ENCODE results near the gene CD2BP2. TPM values are rescaled to one million over a fixed set of nuclear protein-coding genes. Genes with fewer than 3 reads are reported as not detected.

The CD2BP2 gene
- total RNA-seq, 2 experiments from 2014 or later, result 75.6 to 75.9 TPM

- no peak for DNase-seq
- H3K9me3 Mint-ChIP-seq, result no peaks in the 10 kb centered on the region
- H3K27ac Mint-ChIP-seq, result peak overlapping the region; percentile 99
- POLR2A ChIA-PET, result interaction anchor here (0.6 to 2.0 kb wide), 16 partner anchors 8 to 312 kb away, joined by 3 to 16 read pairs (median 3); partner anchors contain the start of genes ALDOA, CD2BP2, CORO1A and DCTPP1
- no peaks in the 10 kb centered on the region for H3K27me3 Mint-ChIP-seq
- H3K4me3 Mint-ChIP-seq, result peak overlapping the region; percentile 93
- CTCF ChIA-PET, result interaction anchor here (0.7 to 1.5 kb wide), 2 partner anchors 8 to 53 kb away, joined by 4 read pairs; partner anchors contain the start of gene DCTPP1
- peaks cover 31% of the 10 kb centered on the region for H3K36me3 Mint-ChIP-seq (ENCODE audit: low read depth)
- peaks cover 47% of the 10 kb centered on the region for H3K4me1 Mint-ChIP-seq
Measured at GRCh38 chr16:30377050-30377811, 22.1 kb upstream of the CD2BP2 start.

GRCh38 chr16:30376461-30376902 is 21.4 kb upstream of the CD2BP2 start:
- Mint-ChIP-seq H3K27me3 (no peaks in the 10 kb centered on the region), H3K36me3 (ENCODE audit: low read depth) (peaks cover 28% of the 10 kb centered on the region), H3K4me1 (peaks cover 50% of the 10 kb centered on the region), H3K9me3 (no peaks in the 10 kb centered on the region), H3K4me3 (no peak overlapping the region), H3K27ac (peak overlapping the region; percentile 99)
- DNase-seq, result no peak
- CTCF ChIA-PET, result no interaction called here
- POLR2A ChIA-PET, result interaction anchor here (0.8 to 1.2 kb wide), 2 partner anchors 190 to 193 kb away, joined by 3 read pairs; partner anchors contain the start of gene CORO1A

- Mint-ChIP-seq H3K4me1 (peaks cover 50% of the 10 kb centered on the region), H3K27ac (no peak overlapping the region), H3K36me3 (ENCODE audit: low read depth) (peaks cover 22% of the 10 kb centered on the region), H3K4me3 (no peak overlapping the region), H3K9me3 (no peaks in the 10 kb centered on the region), H3K27me3 (no peaks in the 10 kb centered on the region)
- POLR2A ChIA-PET, result interaction anchor here (1.2 kb wide), 1 partner anchor 190 kb away, joined by 3 read pairs; no protein-coding TSS in a partner anchor
- CTCF ChIA-PET, result no interaction called here
- DNase-seq, result no peak
Measured at GRCh38 chr16:30375864-30376263, 20.8 kb upstream of the CD2BP2 start.

- no peak for DNase-seq
- Mint-ChIP-seq H3K27ac (peak within 1 kb of the TSS; percentile 5), H3K4me1 (peaks cover 37% of the 10 kb centered on the region), H3K9me3 (no peaks in the 10 kb centered on the region), H3K27me3 (no peaks in the 10 kb centered on the region), H3K36me3 (ENCODE audit: low read depth) (peaks cover 11% of the 10 kb centered on the region), H3K4me3 (no peak within 1 kb of the TSS)
- ChIA-PET CTCF (no interaction called here), POLR2A (no interaction called here)
Measured at GRCh38 chr16:30374538-30374937, 19.4 kb upstream of the CD2BP2 start, which contains the start of gene MYL11. Gene MYL11, plus strand, starts transcription at chr16:30374802. Its CDS starts 56 bp downstream, at chr16:30374858.

- ChIA-PET CTCF (interaction anchor here (2.4 kb wide), 1 partner anchor 45 kb away, joined by 10 read pairs; no protein-coding TSS in a partner anchor), POLR2A (no interaction called here)
- Mint-ChIP-seq H3K4me3 (no peak overlapping the region), H3K27me3 (no peaks in the 10 kb centered on the region), H3K4me1 (peaks cover 32% of the 10 kb centered on the region), H3K27ac (no peak overlapping the region), H3K9me3 (no peaks in the 10 kb centered on the region), H3K36me3 (ENCODE audit: low read depth) (peaks cover 15% of the 10 kb centered on the region)
- DNase-seq, result no peak
Measured at GRCh38 chr16:30372725-30373124, 17.6 kb upstream of the CD2BP2 start.

- no peak for DNase-seq
- ChIA-PET CTCF (interaction anchor here (0.7 to 2.4 kb wide), 3 partner anchors 10 to 45 kb away, joined by 3 to 24 read pairs (median 10); partner anchors contain the start of genes SEPTIN1 and ZNF48), POLR2A (interaction anchor here (0.7 to 5.8 kb wide), 11 partner anchors 9 to 280 kb away, joined by 3 to 83 read pairs (median 6); partner anchors contain the start of genes CD2BP2, CORO1A, ITGAL and SEPTIN1)
- H3K4me1 Mint-ChIP-seq, result peaks cover 32% of the 10 kb centered on the region
- H3K27ac Mint-ChIP-seq, result peak overlapping the region; percentile 90
- no peaks in the 10 kb centered on the region for H3K9me3 Mint-ChIP-seq
- H3K36me3 Mint-ChIP-seq (ENCODE audit: low read depth), result peaks cover 20% of the 10 kb centered on the region
- H3K4me3 Mint-ChIP-seq, result peak overlapping the region; percentile 69
- no peaks in the 10 kb centered on the region for H3K27me3 Mint-ChIP-seq
Measured at GRCh38 chr16:30372038-30372712, 17.1 kb upstream of the CD2BP2 start.

- peak overlapping the region; percentile 69 for H3K4me3 Mint-ChIP-seq
- peaks cover 28% of the 10 kb centered on the region for H3K36me3 Mint-ChIP-seq (ENCODE audit: low read depth)
- CTCF ChIA-PET, result interaction anchor here (0.7 to 2.8 kb wide), 17 partner anchors 9 to 306 kb away, joined by 3 to 24 read pairs (median 5); partner anchors contain the start of genes ALDOA, DCTPP1, FBRS and SEPTIN1
- DNase-seq, result no peak
- no peaks in the 10 kb centered on the region for H3K9me3 Mint-ChIP-seq
- H3K4me1 Mint-ChIP-seq, result peaks cover 38% of the 10 kb centered on the region
- peak overlapping the region; percentile 90 for H3K27ac Mint-ChIP-seq
- POLR2A ChIA-PET, result interaction anchor here (0.7 to 5.8 kb wide), 18 partner anchors 10 to 306 kb away, joined by 3 to 83 read pairs (median 5); partner anchors contain the start of genes ALDOA, CD2BP2, CORO1A and ITGAL
- no peaks in the 10 kb centered on the region for H3K27me3 Mint-ChIP-seq
Measured at GRCh38 chr16:30371248-30371816, 16.2 kb upstream of the CD2BP2 start.

- CTCF ChIA-PET, result interaction anchor here (0.5 to 2.8 kb wide), 18 partner anchors 9 to 759 kb away, joined by 3 to 24 read pairs (median 5); partner anchors contain the start of genes ALDOA, DCTPP1, FBRS and SEPTIN1
Measured at GRCh38 chr16:30370456-30371247, 15.5 kb upstream of the CD2BP2 start, which contains the start of gene TBC1D10B. Gene TBC1D10B, minus strand, starts transcription at chr16:30370494. Its CDS starts 311 bp downstream, at chr16:30370183.

GRCh38 chr16:30369938-30370455 is 14.9 kb upstream of the CD2BP2 start:
- POLR2A ChIA-PET, result interaction anchor here (1.4 to 5.8 kb wide), 8 partner anchors 8 to 258 kb away, joined by 3 to 83 read pairs (median 10); partner anchors contain the start of genes CD2BP2 and SEPTIN1
- Mint-ChIP-seq H3K4me1 (peaks cover 46% of the 10 kb centered on the region), H3K27ac (peak overlapping the region; percentile 90), H3K9me3 (no peaks in the 10 kb centered on the region), H3K4me3 (peak overlapping the region; percentile 86), H3K36me3 (ENCODE audit: low read depth) (peaks cover 38% of the 10 kb centered on the region), H3K27me3 (no peaks in the 10 kb centered on the region)
- DNase-seq, result no peak
- CTCF ChIA-PET, result interaction anchor here (0.6 to 2.8 kb wide), 11 partner anchors 8 to 338 kb away, joined by 3 to 24 read pairs (median 5); partner anchors contain the start of genes FBRS, SEPTIN1, TBX6 and ZNF771

More at GRCh38 chr16:30370456-30371247, 15.5 kb upstream of the CD2BP2 start, which contains the start of gene TBC1D10B:
- Mint-ChIP-seq H3K36me3 (ENCODE audit: low read depth) (peaks cover 31% of the 10 kb centered on the region), H3K4me1 (peaks cover 41% of the 10 kb centered on the region), H3K4me3 (peak within 1 kb of the TSS; percentile 86), H3K9me3 (no peaks in the 10 kb centered on the region), H3K27ac (peak within 1 kb of the TSS; percentile 90), H3K27me3 (no peaks in the 10 kb centered on the region)
- POLR2A ChIA-PET, result interaction anchor here (0.7 to 5.8 kb wide), 16 partner anchors 11 to 305 kb away, joined by 3 to 83 read pairs (median 6); partner anchors contain the start of genes ALDOA, CD2BP2, CORO1A and ITGAL
- DNase-seq, result peak; percentile 100

GRCh38 chr16:30369091-30369937 is 14.2 kb upstream of the CD2BP2 start:
- peak overlapping the region; percentile 86 for H3K4me3 Mint-ChIP-seq
- H3K36me3 Mint-ChIP-seq (ENCODE audit: low read depth), result peaks cover 44% of the 10 kb centered on the region
- ChIA-PET CTCF (interaction anchor here (0.6 to 2.8 kb wide), 9 partner anchors 9 to 337 kb away, joined by 3 to 9 read pairs (median 4); partner anchors contain the start of genes FBRS and ZNF771), POLR2A (interaction anchor here (0.6 to 5.8 kb wide), 9 partner anchors 9 to 277 kb away, joined by 3 to 83 read pairs (median 5); partner anchors contain the start of genes CD2BP2, SEPTIN1, TBX6 and ZNF48)
- DNase-seq, result no peak
- peak overlapping the region; percentile 80 for H3K27ac Mint-ChIP-seq
- no peaks in the 10 kb centered on the region for H3K9me3 Mint-ChIP-seq
- H3K27me3 Mint-ChIP-seq, result no peaks in the 10 kb centered on the region
- H3K4me1 Mint-ChIP-seq, result peaks cover 51% of the 10 kb centered on the region
